GM12801 (cell line): Measurements from ENCODE around the gene STIM2.

Experiments used
- TF ChIP-seq, protein P1 (sequence below): IDR thresholded peaks from one replicate; pipeline ENCODE4 v1.5.1; 2011; ENCODE audit warnings: control low read depth; ENCODE audit not compliant: insufficient read length; ENCODE audit errors: extremely low read depth

Gene STIM2

DNA sequence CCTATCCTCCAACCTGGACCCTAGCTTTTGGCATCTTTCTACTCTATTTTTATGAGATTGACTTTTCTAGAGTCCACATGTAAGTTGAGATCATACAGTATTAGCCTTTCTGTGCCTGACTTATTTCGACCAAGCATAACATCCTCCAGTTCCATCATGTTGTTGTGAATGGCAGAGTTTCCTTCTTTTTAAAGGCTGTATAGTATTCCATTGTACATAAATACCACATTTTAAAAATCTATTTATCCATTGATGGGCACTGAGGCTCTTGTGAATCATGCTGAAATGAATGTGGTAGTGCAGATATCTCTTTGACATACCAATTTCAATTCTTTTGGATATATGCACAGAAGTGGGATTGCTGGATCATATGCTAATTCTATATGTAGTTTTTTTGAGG lies 40.3 kb upstream of the STIM2 start:
- TF ChIP-seq, protein P1, sequence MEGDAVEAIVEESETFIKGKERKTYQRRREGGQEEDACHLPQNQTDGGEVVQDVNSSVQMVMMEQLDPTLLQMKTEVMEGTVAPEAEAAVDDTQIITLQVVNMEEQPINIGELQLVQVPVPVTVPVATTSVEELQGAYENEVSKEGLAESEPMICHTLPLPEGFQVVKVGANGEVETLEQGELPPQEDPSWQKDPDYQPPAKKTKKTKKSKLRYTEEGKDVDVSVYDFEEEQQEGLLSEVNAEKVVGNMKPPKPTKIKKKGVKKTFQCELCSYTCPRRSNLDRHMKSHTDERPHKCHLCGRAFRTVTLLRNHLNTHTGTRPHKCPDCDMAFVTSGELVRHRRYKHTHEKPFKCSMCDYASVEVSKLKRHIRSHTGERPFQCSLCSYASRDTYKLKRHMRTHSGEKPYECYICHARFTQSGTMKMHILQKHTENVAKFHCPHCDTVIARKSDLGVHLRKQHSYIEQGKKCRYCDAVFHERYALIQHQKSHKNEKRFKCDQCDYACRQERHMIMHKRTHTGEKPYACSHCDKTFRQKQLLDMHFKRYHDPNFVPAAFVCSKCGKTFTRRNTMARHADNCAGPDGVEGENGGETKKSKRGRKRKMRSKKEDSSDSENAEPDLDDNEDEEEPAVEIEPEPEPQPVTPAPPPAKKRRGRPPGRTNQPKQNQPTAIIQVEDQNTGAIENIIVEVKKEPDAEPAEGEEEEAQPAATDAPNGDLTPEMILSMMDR: no peak

DNA sequence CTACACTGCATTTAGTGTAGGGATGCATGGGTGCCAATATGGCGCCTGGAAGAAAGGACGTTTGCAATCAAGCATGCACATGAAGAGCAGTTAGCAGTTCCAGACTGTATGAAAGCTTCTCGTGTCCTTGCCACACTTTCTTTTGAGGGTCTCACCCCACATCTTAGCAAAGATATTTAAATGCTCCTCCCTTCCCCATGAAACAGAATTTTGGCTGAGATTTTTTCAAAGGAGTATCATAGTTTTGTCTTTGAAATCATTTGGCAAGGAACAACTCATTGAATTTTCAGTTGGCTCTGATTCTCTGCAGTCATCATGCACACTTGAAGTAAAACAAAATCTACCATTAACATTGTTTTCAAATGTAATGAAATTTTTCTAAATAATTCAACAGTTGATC lies 39.6 kb upstream of the STIM2 start:
- TF ChIP-seq, protein P1: no peak

DNA sequence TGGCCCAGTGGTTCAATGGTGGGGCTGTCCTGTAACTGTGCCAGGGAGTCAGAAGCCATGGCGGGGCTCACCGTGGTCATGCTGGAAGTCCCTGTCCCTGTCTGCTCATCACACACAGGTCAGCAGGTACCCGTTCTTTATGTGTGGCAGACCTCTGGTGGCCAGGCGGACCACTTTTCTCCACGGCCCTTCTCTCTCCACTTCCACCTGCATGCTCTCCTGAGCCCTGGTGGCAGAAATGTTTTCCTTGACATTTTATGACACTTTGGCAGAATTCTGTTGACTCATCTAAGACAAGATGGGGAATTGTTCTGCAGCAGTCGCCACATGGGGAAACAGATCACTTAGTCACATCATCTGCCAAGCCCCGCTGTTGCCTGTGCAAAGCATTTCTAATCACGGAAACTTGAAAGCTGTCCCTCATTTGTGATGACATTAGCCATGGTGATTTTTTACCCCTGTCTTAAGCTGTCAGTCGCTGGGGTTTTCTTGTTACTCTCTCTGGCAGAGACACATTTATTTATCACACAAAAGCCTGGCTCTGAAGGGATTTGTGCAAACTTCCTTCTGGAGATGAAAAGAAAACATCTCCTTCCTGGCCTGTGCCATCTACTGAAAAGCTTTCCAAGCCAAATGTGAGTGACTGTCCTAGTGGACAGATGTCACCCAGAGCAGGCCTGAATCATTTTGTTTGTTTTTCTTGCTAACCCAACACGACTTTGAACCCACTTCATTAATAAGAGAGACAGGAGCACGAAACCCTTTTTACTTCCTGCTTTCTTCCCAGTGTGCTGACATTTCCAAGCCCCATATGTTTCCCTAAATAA lies 38.8 kb upstream of the STIM2 start:
- TF ChIP-seq, protein P1: no peak

DNA sequence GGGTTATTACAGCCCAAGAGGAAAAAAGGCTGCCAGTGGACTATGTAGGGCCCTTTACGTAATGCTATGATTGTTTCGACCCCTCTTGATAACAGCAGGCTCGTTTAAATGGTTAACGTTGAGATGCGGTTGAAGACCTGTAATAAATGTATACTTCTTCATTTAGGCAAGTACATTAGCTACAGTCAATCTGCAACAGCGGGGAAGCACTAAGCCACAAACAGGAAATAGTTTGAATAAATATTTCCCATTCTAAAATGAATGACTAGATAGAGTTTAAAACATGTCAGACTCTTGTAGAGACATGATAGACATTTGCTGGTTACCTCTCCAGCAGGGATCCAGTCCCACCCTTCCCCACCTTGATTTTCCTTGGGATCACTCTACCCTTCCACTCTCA lies 38.1 kb upstream of the STIM2 start:
- TF ChIP-seq, protein P1: no peak

- TF ChIP-seq, protein P1: no peak
Observed at GRCh38 chr4:26823583-26823982, 37.1 kb upstream of the STIM2 start.

DNA sequence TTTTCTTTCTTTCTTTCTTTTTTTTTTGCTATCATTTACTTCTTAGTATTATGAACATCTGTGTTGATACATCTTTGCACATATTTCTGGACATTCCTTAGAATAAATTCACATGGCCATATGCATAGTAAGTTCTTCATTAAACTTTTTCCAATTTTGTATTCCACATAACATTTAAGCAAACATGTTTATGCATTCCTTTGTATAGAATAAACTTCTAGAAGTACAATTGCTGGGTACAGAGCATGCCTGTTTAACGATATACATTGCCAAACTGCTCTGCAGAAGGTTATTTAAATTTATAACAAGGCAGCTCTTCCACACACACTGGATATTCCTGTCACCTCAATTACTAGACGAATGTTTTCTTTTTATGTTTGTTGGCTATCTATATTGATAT lies 36.0 kb upstream of the STIM2 start:
- TF ChIP-seq, protein P1: no peak

GRCh38 chr4:26826721-26827120 lies 33.9 kb upstream of the STIM2 start:
- TF ChIP-seq, protein P1: no peak
